OCI-LY3 (cell line): ENCODE results near the gene PREP.

Experiments
- CTCF ChIP-seq: fragments of 200-600, 300-600 bp; sonication (generic); IDR thresholded peaks from 2 replicates; pipeline ENCODE4 v1.5.1; 2014; ENCODE audit warnings: antibody characterized with exemption, low read length, low read depth
- EZH2phosphoT487 ChIP-seq: fragments of 200-600 bp; shearing (Covaris generic); IDR thresholded peaks from 2 replicates; pipeline ENCODE4 v1.6.1; 2018; ENCODE audit warnings: antibody characterized with exemption, mixed run types, low read depth

GRCh38 chr6:105331927-105332326 lies 71.0 kb downstream of the PREP start:
- TF ChIP-seq CTCF, result no peak
- no peak for TF ChIP-seq EZH2phosphoT487
